ENCODE results near the gene SHC2.
"Not testable (repeated sequence)": the region's sequence is repeated elsewhere in the genome, so short reads cannot be mapped to it uniquely, and the experiment has no call there.

SHC2 gene

GRCh38 chr19:423691-424466, 37.0 kb downstream of the SHC2 start:
- FAIRE-seq = no peak

DNA sequence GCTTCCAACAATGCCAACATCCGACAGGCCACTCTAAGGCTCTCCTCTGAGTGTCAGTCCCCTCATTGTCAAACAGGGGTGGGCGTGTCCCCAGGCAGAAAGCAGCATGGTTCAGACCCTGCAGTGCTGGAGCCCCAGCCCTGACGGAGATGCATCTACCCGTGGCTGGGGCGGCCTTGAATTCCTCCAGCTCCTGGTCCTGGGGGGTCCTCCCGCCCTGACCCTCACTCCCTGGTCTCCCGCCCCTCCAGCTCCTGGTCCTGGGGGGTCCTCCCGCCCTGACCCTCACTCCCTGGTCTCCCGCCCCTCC, 38.0 kb downstream of the SHC2 start:
- FAIRE-seq = not testable (repeated sequence)

- no peak for FAIRE-seq
Observed at GRCh38 chr19:422213-422916, 38.5 kb downstream of the SHC2 start.

DNA sequence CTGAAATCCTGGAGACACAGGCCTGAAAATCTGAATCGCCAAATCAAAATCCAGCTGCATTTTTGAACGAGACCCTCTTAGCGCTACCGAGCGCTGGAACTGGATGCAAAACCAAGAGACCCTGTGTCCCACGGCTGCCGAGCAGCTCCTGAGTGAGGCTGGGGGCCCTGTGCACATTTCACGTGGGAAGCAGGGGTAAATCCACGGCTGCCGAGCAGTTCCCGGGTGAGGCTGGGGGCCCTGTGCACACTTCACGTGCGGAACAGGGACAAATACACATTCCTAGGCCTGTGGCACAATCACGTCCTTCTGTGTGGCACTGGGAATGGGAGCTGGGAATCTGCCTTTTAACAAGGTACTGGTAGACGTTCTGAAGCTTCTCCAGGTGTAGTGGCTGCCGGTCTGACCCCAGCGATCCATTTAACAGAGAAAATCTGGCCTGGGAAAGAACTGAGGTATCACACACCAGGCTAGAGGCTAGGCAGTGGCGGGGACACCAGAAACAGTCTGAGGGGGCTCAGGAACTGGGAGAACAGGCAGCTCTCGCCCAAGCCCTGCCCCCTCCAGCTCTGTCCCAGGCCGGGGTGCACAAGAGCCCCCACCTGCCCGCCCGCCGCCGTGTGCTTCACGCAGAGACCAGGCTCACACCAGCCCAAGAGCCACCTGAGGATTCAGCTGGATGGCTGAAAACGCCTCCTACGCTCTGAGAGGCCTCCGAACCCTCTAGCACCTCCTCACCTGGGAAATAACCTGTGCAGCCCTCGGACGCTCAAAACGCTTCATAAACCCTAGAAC, 40.9 kb downstream of the SHC2 start:
- FAIRE-seq = no peak

GRCh38 chr19:418761-419671, 41.8 kb downstream of the SHC2 start:
- no peak for FAIRE-seq

GRCh38 chr19:416416-416815, 44.4 kb downstream of the SHC2 start:
- no peak for FAIRE-seq

- no peak for FAIRE-seq
Observed at GRCh38 chr19:415292-415691, 45.5 kb downstream of the SHC2 start.

GRCh38 chr19:413756-414420, 46.9 kb downstream of the SHC2 start:
- no peak for FAIRE-seq

DNA sequence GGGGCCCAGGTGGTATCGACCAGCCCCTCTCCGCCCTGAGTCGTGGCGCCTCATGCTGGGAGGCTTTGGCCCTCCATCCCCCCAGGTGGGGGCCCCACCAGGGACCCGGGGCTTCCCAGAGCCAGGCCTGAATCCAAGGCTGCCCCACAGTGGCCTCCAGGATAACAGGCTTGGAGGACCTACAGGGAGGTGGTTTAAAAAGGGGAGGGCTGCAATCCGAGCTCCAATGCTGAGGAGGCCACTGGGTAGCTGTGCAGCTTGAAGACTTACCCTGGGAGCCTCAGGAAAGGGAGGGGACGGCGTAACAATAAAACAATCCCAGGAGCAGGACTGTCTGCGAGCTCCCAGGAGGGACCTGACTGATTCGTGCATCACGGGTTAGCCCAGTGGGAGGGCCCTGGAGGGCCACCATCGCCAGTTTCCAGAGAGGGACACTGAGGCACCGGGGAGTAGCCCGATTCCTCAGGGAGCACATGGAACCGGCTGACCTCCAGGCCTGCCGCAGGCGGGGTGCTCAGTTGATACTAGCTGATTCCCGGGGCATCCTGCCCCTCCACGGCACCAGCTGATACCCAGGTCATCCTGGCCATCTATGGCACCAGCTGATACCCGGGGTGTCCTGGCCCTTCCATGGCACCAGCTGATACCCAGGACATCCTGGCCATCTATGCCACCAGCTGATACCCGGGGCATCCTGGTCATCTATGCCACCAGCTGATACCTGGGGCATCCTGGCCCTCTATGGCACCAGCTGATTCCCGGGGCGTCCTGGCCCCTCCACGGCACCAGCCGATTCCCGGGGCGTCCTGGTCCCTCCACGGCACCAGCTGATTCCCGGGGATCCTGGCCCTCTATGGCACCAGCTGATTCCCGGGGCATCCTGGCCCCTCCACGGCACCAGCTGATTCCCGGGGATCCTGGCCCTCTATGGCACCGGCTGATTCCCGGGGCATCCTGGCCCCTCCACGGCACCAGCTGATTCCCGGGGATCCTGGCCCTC, 48.2 kb downstream of the SHC2 start:
- FAIRE-seq = no peak

- FAIRE-seq = no peak
Observed at GRCh38 chr19:411723-412355, 49.0 kb downstream of the SHC2 start.

- not testable (repeated sequence) for FAIRE-seq
Observed at GRCh38 chr19:411121-411722, 49.6 kb downstream of the SHC2 start.

GRCh38 chr19:410243-410781, 50.5 kb downstream of the SHC2 start:
- no peak for FAIRE-seq

- FAIRE-seq = no peak
Observed at GRCh38 chr19:409516-410242, 51.2 kb downstream of the SHC2 start.

DNA sequence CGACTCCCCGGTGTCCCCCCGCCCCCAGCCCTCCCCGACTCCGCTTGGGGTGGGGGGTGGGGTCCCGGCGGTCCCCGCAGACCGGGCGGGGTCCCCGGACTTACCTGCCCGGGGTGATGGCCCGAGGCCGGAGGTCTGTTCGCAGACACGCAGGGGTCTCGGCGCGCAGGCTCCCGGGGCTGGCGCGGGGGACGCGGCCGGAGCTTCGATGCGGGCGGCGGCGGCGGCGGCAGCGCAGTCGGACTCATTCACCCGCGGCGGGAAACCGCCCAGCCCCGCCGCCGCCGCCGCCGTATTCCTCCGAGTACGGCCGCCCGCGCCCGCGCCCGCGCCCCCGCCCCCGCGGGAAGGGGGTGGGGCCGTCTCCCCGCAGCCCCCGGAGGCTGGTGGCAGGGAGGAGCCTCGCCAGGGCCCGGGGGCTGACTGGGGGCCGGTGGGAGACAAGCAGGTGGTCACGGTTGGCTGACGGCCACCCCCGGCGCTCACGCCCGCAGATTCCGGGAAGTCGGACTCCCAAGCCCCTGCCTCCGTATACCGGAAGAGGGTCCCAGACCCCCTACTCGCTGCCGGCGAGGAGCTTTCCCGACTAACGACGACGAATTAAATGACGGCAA, 51.8 kb downstream of the SHC2 start, which contains the start of gene C2CD4C:
TSS of gene C2CD4C (minus strand) at position 246 of the 614 bp plus-strand sequence. CDS start 786 bp downstream, outside the sequence.
- FAIRE-seq = no peak

GRCh38 chr19:408441-408901, 52.4 kb downstream of the SHC2 start:
- no peak for FAIRE-seq

GRCh38 chr19:407511-408440, 53.1 kb downstream of the SHC2 start:
- FAIRE-seq = no peak

Data from endometrium (tissue), 2 donors.